Body of pancreas (tissue), 4 donors: Measurements from ENCODE around the gene UBE2N. TPM values are rescaled to one million over a fixed set of nuclear protein-coding genes. Genes with fewer than 3 reads are reported as not detected.
"Not testable (repeated sequence)": the region's sequence is repeated elsewhere in the genome, so short reads cannot be mapped to it uniquely, and the experiment has no call there.

Source experiments
- ATAC-seq: fragments of 150-250 bp; one replicate; pipeline ENCODE4 v1.9.1; 2016
- DNase-seq, 4 donors: peaks; one replicate each; pipeline ENCODE4 v3.0.0-alpha.2; 2019
- H3K27ac ChIP-seq, 4 donors: fragments of 200-600 bp; sonication (generic); 1 replicate in 3 of 4; 2 replicates in 1 of 4; pipeline versions ENCODE4 v1.5.1 to v1.6.1; 2016 to 2019; ENCODE audit warnings: mild to moderate bottlenecking in 1 of 4, mixed read lengths in 1 of 4, moderate library complexity in 1 of 4
- H3K27me3 ChIP-seq, 2 donors: fragments of 200-600 bp; sonication (generic); one replicate each; pipeline ENCODE4 v1.6.0; 2016; ENCODE audit warnings: mild to moderate bottlenecking in 1 of 2
- H3K36me3 ChIP-seq, 2 donors: fragments of 200-600 bp; sonication (generic); replicated peaks in 1 of 2; 2 replicates each; pipeline ENCODE4 v1.5.1; 2016; ENCODE audit warnings: low read depth in 2 of 2; ENCODE audit not compliant: insufficient read depth in 1 of 2
- H3K4me1 ChIP-seq: fragments of 200-600 bp; sonication (generic); one replicate; pipeline ENCODE4 v1.6.0; 2016
- H3K4me3 ChIP-seq, 2 donors: fragments of 200-600 bp; sonication (generic); 1 replicate in 1 of 2; 2 replicates in 1 of 2; pipeline ENCODE4 v1.5.1; 2016 to 2019
- H3K9me3 ChIP-seq, 3 donors: fragments of 200-600 bp; sonication (generic); 1 replicate in 2 of 3; 2 replicates in 1 of 3; pipeline ENCODE4 v1.5.1; 2016
- POLR2A ChIP-seq, 3 donors: fragments of 450-650 bp; IDR thresholded peaks; one replicate each; pipeline ENCODE4 v1.6.1; 2016; ENCODE audit warnings: antibody characterized with exemption in 3 of 3, mild to moderate bottlenecking in 2 of 3
- whole genome bisulfite sequencing, 2 donors: methylation state at CpG; one replicate each; pipeline ENCODE4 v1.1.5; 2017; 5-methylcytosine and 5-hydroxymethylcytosine counted together
- intact Hi-C: fragments of 100-400 bp; cut with DNase I; formaldehyde crosslinking; loops from one replicate; pipeline ENCODE4 v1.15.1; 2023
- total RNA-seq, 2 donors: library from RNA; depleted of rRNA; stranded (reverse); fragments of >200 nt; gene quantifications; one replicate each; pipeline ENCODE4 v1.1.0, GENCODE V29; 2016
- TF ChIP-seq, protein P1 (sequence below), 7 experiments: fragments of 450-650 bp in 4 of 7; fragments of 200-600 bp in 3 of 7; sonication (generic) in 3 of 7; IDR thresholded peaks; one replicate each; pipeline ENCODE4 v1.5.1; 2016 to 2019; ENCODE audit warnings: antibody characterized with exemption in 7 of 7

Gene UBE2N
- total RNA-seq, 2 donors from 2014 or later: 6.9 to 11.2 TPM

DNA sequence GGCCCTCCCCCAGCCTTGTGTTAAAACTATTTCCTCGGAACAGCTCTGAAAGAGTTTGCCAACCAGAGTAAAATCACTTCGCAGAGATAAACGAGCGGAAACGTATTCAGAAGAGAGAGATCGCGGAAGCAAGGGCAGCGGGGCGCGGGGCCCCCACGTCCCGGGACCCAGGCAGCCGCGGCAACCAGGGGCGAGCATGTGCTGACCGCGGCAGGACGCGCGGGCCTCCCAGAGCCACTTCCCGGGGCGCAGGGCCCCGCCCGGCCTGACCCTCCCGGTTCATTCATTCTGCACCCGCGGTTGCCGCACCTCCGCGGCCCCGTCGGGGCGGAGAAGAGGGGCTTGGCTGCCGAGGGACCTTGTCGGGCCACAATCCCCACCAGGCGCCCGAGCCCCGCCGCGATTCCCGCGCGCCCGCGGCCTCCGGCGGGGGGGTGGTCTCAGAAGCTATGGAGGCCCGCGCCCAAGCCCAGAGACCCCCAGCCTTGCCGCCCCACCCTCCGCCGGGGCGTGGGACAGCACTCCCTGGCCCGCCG lies 598 bp downstream of the UBE2N start:
- DNase-seq (peak; percentile 16 to 42 (median 30)), ATAC-seq (peak; percentile 19)
- intact Hi-C loops: no loop called here
- peak overlapping the region; percentile 79 to 100 for H3K4me3 ChIP-seq
- H3K4me1 ChIP-seq: peaks cover 16% of the 10 kb centered on the region
- 1 to 2% methylated on average over 12 to 50 of the region's 55 CpGs for WGBS, 2 donors
- H3K9me3 ChIP-seq: no peaks in the 10 kb centered on the region
- H3K27me3 ChIP-seq: no peaks in the 10 kb centered on the region
- no peaks in the 10 kb centered on the region for H3K36me3 ChIP-seq
- H3K27ac ChIP-seq: peak overlapping the region; percentile 56 to 94 (median 88)
- no peak for TF ChIP-seq POLR2A (IDR thresholded peaks at IDR 0.05)
- TF ChIP-seq, protein P1, sequence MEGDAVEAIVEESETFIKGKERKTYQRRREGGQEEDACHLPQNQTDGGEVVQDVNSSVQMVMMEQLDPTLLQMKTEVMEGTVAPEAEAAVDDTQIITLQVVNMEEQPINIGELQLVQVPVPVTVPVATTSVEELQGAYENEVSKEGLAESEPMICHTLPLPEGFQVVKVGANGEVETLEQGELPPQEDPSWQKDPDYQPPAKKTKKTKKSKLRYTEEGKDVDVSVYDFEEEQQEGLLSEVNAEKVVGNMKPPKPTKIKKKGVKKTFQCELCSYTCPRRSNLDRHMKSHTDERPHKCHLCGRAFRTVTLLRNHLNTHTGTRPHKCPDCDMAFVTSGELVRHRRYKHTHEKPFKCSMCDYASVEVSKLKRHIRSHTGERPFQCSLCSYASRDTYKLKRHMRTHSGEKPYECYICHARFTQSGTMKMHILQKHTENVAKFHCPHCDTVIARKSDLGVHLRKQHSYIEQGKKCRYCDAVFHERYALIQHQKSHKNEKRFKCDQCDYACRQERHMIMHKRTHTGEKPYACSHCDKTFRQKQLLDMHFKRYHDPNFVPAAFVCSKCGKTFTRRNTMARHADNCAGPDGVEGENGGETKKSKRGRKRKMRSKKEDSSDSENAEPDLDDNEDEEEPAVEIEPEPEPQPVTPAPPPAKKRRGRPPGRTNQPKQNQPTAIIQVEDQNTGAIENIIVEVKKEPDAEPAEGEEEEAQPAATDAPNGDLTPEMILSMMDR (IDR thresholded peaks at IDR 0.05): no peak

DNA sequence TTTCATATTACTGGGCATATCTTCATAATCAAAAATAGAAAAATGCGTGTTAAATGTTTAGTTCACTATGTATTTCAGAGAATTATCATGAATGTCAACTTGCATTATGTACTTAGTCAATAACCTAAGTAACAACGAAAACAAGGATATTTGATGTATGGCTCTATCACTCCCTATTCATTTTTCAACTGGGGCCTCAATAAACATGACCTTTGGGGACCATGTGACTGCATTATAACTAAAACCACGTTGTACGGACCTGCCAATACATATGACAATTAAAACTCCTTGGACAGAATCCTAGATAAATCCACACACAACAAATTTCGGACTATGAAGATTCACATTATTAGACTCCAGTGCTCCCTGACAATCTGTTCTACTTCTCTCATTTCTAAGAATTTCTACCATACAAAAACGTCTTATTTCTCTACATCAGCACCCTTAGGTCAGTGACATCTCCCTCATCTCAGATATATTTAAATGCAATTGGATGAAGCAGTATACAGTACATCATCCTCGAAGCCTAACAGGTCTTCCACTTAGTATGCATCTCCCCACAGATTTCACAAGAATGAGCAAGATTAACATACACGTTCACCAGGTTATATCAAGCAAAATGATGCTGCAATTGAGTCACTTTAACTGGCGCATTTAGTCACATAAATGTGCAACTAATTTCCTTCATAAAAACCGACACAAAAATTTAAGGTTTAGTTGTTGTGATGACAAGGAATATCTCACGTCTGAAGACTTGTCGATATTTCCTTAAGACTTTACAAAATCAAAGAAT lies 1.5 kb downstream of the UBE2N start:
- ATAC-seq (no peak), DNase-seq (no peak)
- Histone ChIP-seq H3K27ac (no peak overlapping the region), H3K36me3 (no peaks in the 10 kb centered on the region), H3K27me3 (no peaks in the 10 kb centered on the region), H3K4me1 (peaks cover 16% of the 10 kb centered on the region), H3K4me3 (no peak overlapping the region), H3K9me3 (no peaks in the 10 kb centered on the region)
- intact Hi-C loops: no loop called here
- no peak for TF ChIP-seq POLR2A (IDR thresholded peaks at IDR 0.05)
- TF ChIP-seq, protein P1 (IDR thresholded peaks at IDR 0.05): no peak
- WGBS, 2 donors: 14 to 15% methylated on average over 12 of the region's 12 CpGs

DNA sequence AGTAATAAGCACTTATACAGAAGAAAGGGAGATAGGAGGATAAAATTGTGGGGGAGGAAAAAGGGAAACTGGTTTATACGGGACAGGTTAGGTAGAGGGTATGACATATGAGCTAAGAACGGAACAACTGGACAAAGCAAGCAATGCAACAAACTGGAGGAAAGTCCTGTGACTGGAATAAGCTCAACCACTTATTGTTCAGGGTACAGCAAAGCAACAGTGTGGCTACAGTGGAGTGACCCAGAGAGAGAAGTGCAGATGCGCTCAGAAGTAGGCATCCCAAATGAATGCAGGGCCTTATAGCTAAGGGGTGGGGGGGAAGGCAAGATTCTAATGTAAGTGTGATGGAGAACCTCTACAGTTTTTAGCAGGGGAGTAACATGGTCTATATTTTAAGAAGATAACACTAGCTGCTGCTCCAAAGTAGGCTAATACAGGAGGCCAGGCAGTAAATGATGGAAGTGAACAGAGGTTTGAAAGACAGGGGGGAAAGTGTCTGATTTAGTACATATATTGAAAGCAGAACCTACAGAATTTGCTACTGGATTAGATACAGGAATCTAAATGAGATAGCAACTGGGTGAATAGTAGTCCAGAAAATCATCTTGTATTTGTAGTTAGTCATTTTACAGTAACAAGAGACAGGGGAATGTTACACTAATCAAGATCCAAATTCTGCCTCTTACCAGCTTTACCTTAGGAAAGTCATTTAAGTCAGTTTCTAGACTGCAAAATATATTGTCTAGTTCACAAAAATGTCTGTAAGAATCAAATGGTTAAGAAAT lies 3.3 kb downstream of the UBE2N start:
- no peaks in the 10 kb centered on the region for H3K27me3 ChIP-seq
- DNase-seq (no peak), ATAC-seq (no peak)
- no peak for TF ChIP-seq POLR2A (IDR thresholded peaks at IDR 0.05)
- TF ChIP-seq, protein P1 (IDR thresholded peaks at IDR 0.05): no peak
- H3K9me3 ChIP-seq: no peaks in the 10 kb centered on the region
- no peaks in the 10 kb centered on the region for H3K36me3 ChIP-seq
- H3K4me1 ChIP-seq: peaks cover 16% of the 10 kb centered on the region
- H3K27ac ChIP-seq: no peak overlapping the region
- intact Hi-C loops: no loop called here
- WGBS, 2 donors: 74 to 75% methylated on average over 3 of the region's 3 CpGs
- H3K4me3 ChIP-seq: no peak overlapping the region

DNA sequence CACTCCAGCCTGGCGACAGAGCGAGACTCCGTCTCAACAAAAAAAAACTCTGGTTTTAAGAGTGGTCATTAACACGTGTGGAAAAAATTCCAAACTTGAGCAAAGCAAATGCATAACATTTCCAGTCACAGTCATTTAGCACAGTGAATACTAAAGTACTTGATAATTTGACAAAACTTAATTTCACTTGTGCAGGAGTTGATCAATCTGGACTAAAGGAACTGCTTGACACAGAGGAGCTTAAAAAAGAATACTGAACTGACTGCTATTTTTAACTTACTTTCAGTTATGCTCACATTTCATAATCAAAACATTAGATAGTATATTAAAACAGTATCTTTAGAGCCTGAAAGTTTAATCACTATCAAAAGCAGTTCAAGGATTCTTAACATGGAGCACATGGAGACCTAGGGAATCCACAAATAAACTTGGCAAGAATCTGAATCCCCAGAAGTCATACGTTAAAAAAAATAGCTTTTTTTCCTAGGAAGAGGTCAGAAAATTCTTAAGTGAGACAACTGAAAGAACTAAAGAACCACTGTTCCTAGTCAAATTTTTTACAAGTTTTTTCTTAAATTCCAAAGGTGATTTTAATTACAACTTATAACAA lies 7.4 kb downstream of the UBE2N start:
- no peak overlapping the region for H3K4me3 ChIP-seq
- intact Hi-C loops: no loop called here

DNA sequence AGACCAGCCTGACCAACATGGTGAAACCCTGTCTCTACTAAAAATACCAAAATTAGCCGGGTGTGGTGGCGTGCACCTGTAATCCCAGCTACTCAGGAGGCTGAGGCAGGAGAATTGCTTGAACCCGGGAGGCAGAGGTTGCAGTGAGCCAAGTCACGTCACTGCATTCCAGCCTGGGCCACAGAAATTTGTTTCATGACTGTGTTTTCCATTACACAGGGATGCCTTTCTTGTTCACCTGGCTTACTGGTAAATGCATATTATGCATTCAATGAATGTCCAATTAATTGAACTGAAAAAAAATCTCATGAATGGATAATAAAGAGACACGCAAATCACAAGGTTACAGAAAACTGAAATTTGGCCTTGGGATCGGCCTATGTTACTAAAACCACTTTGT lies 9.7 kb downstream of the UBE2N start:
- H3K4me3 ChIP-seq, H3K27ac ChIP-seq, H3K9me3 ChIP-seq, H3K36me3 ChIP-seq, DNase-seq, ATAC-seq, intact Hi-C loops, H3K27me3 ChIP-seq: not testable (repeated sequence)
- H3K4me1 ChIP-seq: peaks cover 36% of the 10 kb centered on the region
- WGBS, 2 donors: 90 to 95% methylated on average over 6 of the region's 6 CpGs

More for the DNA sequence above, 7.4 kb downstream of the UBE2N start:
- no peaks in the 10 kb centered on the region for H3K27me3 ChIP-seq
- H3K9me3 ChIP-seq: no peaks in the 10 kb centered on the region
- no peaks in the 10 kb centered on the region for H3K36me3 ChIP-seq
- DNase-seq (no peak), ATAC-seq (no peak)
- H3K4me1 ChIP-seq: peaks cover 19% of the 10 kb centered on the region
- WGBS, 2 donors: 59 to 69% methylated on average over 5 of the region's 5 CpGs
- TF ChIP-seq, protein P1 (IDR thresholded peaks at IDR 0.05): no peak
- TF ChIP-seq POLR2A (IDR thresholded peaks at IDR 0.05): no peak
- H3K27ac ChIP-seq: peak overlapping the region in 1 of 4 donors; percentile 9
